ENCODE measurements around the gene CXCL1.

CXCL1 gene

GRCh38 chr4:73852771-73853170 lies 16.4 kb upstream of the CXCL1 start:
- no peak for DNase-seq

DNA sequence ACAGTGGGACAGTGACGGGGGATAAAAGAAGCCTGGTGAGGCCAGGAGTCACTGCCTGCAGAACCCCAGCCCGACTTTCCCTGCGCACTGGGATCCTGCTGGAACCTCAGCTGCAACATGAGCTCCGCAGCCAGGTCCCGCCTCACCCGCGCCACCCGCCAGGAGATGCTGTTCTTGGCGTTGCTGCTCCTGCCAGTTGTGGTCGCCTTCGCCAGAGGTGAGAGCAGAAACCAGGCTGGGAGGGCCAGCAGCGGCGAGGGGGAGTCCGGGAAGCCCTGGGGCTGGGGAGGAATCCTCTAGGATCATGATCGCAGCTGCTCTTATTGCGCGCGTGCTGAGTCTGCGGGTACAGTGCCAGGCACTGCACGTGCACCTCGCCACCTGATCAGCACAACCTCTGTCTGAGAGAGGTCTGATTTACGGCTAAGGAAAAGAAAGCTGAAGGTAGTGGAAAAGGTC lies 15.9 kb upstream of the CXCL1 start, which contains the start of gene PF4V1:
PF4V1 (plus strand) TSS at position 51 of the 459 bp plus-strand sequence; CDS start at position 118, 67 bp downstream.
- no peak for DNase-seq

GRCh38 chr4:73853718-73854473 lies 15.3 kb upstream of the CXCL1 start:
- no peak for DNase-seq

DNA sequence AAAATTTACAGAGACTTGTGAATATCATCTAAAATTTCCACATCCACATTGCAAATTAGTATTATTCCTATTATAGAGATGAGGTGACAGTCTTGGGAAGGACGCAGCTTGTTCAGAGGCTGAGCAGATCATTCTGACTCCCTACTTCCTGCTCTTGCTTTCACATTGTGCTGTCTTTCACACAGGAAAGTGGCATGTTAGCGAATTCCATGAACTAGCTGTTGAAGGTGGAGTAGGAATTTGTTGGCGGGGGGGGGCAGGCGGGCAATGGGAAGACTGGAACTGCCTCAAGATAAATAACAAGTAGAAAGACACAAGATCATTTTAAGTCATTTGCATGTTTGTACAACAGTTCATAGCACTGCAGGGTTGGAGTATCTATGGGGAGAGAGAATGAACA lies 13.8 kb upstream of the CXCL1 start:
- DNase-seq: no peak

DNA sequence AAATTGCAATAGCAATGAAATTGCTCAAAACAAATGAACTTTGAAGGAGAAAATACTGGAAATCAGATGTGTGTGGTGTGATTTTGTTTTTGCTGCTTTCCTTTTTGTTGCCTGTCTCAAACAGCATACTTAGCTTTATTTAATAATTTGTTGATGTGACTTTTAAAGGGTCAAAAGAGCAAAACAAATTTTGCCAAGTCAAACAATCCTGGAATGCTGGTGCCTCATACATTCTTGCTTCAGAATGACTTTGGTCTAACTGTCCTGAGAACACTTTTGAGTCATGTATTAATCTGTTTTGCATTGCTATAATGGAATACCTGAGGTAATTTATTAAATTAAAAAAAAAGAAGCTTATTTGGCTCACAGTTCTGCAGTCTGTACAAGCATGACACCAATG lies 12.7 kb upstream of the CXCL1 start:
- no peak for DNase-seq

DNA sequence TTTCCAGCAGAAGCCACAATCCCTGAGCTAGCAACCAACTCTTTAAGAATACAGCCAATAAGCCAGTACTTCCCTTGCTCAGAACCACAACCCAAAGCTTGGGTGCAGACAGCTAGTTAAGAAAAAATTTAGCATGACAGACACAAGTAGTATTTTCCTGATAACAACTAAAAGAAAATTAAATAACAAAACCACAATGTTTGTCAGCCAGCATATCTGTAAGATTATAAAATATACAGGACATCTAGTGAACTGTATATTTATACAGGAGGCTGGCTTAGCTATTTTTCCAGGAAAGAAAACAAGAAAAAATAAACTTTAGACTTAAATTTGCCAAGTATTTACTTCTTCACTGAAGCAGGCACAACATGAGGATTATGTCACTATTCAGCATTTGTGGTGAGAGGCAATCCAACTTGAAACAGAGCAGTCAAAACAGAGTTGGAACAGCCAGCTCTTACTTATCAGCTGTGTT lies 9.5 kb upstream of the CXCL1 start:
- no peak for DNase-seq

DNA sequence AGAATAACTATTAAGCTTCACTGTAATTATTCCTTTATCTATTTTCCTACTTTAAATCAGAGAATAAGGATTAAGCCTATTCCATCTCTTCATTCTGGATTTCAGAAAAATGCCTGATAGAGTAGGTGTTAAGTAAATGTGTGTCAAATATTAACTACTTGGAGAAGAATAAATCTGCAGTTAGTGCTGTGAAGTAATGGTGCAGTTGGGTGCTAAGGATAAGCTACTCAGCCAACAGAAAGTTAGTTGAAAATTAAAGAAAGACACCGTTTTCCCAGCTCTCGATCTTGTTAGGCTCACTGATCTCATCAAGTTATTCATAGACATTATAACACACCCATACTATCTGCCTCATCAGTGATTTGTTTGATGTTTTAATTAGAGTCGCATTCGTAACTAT lies 9.0 kb upstream of the CXCL1 start:
- no peak for DNase-seq

DNA sequence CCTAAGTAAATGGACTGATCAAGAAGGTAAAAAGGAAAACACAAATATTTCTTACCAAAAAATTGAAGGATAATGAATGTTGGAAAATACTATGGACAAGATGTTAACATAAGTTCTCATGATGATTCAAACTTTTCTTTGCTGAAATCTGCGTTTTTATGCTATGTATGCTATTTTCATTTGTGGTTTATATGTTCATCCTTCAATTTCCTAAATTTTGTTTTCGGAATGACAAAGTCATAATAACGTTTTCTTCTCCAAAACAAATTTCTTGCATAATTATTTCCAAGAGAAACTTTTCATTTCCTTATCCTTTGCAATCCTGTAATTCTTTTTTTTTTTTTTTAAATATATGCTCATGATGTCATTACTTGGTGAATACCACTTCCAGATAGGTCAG lies 8.3 kb upstream of the CXCL1 start:
- DNase-seq: no peak

DNA sequence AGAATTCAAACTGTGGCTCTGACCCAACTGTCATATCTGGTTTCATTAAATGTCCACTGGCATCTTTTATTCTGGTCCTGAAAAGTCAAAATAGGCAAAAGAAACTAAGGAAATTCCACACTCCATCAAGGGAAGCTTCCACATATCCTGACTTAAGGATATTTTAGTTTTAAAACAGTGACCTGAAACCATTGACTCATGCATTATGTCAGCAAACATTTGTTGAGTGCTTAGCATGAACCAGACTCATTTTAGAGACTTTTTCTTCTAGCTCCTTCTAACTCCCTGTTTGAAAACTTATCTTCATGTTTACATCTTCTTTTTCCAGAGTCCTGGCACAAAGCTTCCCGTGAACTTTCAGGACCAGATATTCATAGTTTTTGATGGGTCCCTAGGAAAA lies 6.9 kb upstream of the CXCL1 start:
- DNase-seq: no peak

GRCh38 chr4:73864365-73864764 lies 4.8 kb upstream of the CXCL1 start:
- DNase-seq: peak; percentile 31

- DNase-seq: no peak
Observed at GRCh38 chr4:73864961-73865360, 4.2 kb upstream of the CXCL1 start.

GRCh38 chr4:73865431-73866096 lies 3.6 kb upstream of the CXCL1 start:
- DNase-seq: no peak

- no peak for DNase-seq
Observed at GRCh38 chr4:73866246-73866645, 2.9 kb upstream of the CXCL1 start.

- DNase-seq: peak; percentile 4
Observed at GRCh38 chr4:73867783-73868182, 1.4 kb upstream of the CXCL1 start.

DNA sequence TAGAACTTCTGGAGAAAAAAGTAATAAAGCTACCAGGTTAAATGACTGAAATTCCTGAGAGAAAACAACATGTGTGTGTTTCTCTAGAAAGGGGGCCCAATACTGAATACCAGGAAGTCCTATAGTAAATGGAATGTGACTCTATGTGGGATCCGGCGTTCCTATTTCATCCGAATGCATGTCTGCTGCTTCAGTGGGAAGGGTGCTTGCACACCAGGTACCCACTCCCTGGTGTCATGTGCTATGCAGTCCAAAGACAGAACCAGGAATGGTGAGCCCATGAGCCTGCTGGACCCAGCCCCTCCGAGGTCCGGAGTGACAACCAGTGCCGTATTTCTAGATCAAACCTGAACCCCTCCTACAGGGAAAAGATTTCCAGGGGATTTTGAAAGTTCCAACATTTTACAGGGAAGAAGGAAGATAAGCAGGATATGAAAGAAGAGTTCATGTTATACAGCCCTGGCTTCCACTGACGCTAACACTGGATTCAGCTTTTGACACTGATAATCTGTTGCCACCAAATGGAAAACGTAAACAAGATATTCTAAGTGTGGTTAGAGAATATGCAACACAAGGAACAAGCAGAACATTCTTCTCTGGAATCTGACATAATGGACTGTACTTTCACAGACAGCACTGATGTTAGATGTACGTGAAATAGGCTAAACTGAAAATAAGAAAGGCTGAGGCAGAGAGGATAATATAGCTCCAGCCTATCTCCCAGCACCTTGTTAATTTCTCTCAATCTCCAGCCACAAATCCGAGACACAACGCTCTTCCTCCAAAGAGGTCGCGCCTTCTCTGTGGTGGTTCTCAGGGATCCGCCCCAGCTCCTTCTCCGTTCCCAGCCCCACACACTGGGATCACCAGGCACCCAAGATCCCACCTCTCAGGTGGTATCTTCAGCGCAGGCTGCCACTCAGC lies 725 bp upstream of the CXCL1 start:
- no peak for DNase-seq

DNA sequence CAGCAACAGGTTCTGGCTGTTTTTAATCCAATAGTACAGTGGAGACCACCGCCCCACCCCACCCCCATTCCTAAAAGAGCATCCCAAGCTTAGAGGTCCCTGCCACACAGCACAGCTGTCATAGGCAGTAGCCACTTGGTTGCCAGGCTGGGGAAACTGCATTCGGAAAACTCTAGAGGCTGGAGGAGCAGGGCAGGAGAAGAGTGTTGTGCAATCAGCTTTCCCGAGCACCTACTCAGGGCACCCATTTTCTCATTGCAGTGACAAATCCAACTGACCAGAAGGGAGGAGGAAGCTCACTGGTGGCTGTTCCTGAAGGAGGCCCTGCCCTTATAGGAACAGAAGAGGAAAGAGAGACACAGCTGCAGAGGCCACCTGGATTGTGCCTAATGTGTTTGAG lies 1.1 kb downstream of the CXCL1 start:
- DNase-seq: no peak

GRCh38 chr4:73870768-73871167 lies 1.6 kb downstream of the CXCL1 start:
- DNase-seq: no peak

GRCh38 chr4:73871511-73872310 lies 2.5 kb downstream of the CXCL1 start:
- DNase-seq: no peak

DNA sequence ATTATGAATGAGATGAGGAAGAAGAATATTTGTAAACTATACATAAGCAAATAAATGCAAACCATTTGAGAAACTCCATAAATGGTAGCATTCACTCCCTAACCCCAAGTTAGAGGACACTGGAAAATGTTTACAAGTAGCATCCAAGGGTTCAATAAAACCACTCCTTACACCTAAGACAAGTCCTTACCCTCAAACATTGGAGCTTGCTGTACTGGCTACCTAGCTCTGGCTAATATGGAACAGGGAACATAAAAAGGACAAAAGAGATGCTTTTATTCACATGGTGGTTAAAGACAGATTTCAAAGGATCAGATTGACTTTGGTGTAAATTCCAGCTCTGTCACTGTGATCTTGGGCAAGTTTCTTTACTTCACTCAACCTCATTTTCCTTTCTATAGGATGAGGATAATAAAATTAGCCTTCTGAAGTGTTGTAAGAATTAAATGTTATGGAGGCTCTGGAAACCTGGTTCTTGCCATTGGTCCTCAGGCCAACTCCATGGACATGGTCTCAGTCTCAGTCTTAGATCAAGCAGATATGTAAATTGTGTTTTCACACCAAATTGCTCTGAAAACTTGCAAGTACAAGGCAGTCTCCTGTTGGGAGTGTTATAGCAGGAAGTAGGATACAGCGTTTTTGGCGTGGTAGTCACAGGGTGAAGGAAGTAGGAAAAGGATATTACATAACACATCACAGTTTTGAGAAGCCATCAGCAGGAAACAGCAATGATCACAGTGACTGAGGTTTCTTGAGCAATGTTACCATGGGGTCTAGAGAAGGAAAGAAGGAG lies 3.3 kb downstream of the CXCL1 start:
- DNase-seq: no peak

- DNase-seq: no peak
Observed at GRCh38 chr4:73874386-73874785, 5.2 kb downstream of the CXCL1 start.

- DNase-seq: no peak
Observed at GRCh38 chr4:73875401-73875800, 6.2 kb downstream of the CXCL1 start.

- no peak for DNase-seq
Observed at GRCh38 chr4:73883306-73883705, 14.1 kb downstream of the CXCL1 start.

Measured in NCI-H1092 treated with DMSO at 0.1 percent for 48 hours (cell line).